ENCODE measurements around the gene BTLA.

DNA sequence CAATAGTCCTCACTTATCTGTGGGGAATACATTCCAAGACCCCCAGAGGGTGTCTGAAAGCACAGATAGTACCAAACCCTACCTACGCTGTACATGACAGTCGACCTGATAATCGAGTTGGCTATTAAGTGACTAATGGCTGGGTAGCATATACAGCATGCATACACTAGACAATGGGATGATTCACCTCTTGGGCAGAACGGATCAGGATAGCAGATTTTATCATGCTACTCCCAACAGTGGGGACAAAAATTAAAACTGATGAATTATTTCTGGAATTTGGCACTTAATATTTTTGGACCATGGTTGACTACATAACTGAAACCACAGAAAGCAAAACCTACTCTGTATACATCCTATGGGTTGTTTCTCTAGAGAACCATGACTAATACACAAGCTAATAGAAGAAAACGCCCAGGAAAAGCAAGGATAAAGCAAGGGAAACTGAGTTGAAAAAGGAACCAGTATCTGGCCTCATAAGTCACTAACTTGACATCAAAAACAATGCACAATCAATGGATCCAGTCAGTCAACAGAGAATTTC lies 47.0 kb upstream of the BTLA start:
- TF ChIP-seq POLR2AphosphoS5 (IDR thresholded peaks at IDR 0.05; ENCODE audit: low read depth, low read length) (no peak), POLR2A (IDR thresholded peaks at IDR 0.05; ENCODE audit: low read depth, low read length) (no peak)

Data from GM12892 (cell line).